ENCODE results near the gene KIAA0825. TPM values are rescaled to one million over a fixed set of nuclear protein-coding genes. Genes with fewer than 3 reads are reported as not detected.

KIAA0825 gene
- total RNA-seq, 1 experiment from 2014 or later = 1.9 TPM

- ChIA-PET CTCF (no interaction called here), POLR2A (ENCODE audit: unreplicated experiment) (no interaction called here)
- DNase-seq = no peak
- TF ChIP-seq EZH2 (IDR thresholded peaks at IDR 0.05; ENCODE audit: low read depth) = no peak
- TF ChIP-seq, protein P1, sequence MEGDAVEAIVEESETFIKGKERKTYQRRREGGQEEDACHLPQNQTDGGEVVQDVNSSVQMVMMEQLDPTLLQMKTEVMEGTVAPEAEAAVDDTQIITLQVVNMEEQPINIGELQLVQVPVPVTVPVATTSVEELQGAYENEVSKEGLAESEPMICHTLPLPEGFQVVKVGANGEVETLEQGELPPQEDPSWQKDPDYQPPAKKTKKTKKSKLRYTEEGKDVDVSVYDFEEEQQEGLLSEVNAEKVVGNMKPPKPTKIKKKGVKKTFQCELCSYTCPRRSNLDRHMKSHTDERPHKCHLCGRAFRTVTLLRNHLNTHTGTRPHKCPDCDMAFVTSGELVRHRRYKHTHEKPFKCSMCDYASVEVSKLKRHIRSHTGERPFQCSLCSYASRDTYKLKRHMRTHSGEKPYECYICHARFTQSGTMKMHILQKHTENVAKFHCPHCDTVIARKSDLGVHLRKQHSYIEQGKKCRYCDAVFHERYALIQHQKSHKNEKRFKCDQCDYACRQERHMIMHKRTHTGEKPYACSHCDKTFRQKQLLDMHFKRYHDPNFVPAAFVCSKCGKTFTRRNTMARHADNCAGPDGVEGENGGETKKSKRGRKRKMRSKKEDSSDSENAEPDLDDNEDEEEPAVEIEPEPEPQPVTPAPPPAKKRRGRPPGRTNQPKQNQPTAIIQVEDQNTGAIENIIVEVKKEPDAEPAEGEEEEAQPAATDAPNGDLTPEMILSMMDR (conservative IDR thresholded peaks at IDR 0.05) = no peak
- Histone ChIP-seq H2AFZ (no peak overlapping the region), H3F3A (ENCODE audit: insufficient read depth, low read depth) (no peaks in the 10 kb centered on the region), H3K36me3 (ENCODE audit: low read depth) (no peaks in the 10 kb centered on the region), H3K27me3 (ENCODE audit: insufficient read depth, low read depth) (no peaks in the 10 kb centered on the region), H3K4me2 (no peak overlapping the region), H4K20me1 (ENCODE audit: insufficient read depth) (no peaks in the 10 kb centered on the region), H3K79me2 (ENCODE audit: low read depth) (no peaks in the 10 kb centered on the region), H3K9me2 (ENCODE audit: insufficient read depth) (no peaks in the 10 kb centered on the region), H3K27ac (no peak overlapping the region), H3K9me3 (ENCODE audit: insufficient read depth, low read depth) (peaks cover 9% of the 10 kb centered on the region; the same call in 1 of the 2 replicates), H3K4me1 (replicated peaks; ENCODE audit: insufficient read depth) (peaks cover 12% of the 10 kb centered on the region; the same call in 1 of the 2 replicates), H3K4me3 (no peak overlapping the region)
- intact Hi-C loops (cut with micrococcal nuclease; ENCODE audit: unreplicated experiment) = no loop called here
- no TSS peak for BruUV-seq (replicated peaks)
These were observed 378.3 kb downstream of the KIAA0825 start for GRCh38 chr5:94240134-94240533.

DNA sequence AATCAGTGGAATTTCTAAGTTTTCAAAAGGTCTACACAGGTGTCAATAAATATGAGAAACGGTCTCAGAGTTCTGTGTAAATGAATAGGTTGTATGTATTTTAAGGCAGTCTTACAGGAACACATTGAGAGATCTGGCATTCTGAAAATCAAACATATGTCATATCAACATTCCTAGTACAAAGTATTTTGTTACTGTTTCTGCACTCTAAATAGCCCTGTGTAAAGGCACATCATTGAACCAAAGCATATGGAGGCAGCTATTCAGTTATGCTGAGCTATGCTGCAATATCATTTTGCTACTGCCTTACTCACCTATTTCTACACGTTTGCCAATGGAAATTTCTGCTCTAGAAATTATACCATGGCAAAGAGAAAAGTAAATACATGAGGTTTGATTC, 379.1 kb downstream of the KIAA0825 start:
- no peaks in the 10 kb centered on the region for H3K36me3 ChIP-seq (ENCODE audit: low read depth)
- no peak overlapping the region for H2AFZ ChIP-seq
- H3K4me2 ChIP-seq = no peak overlapping the region
- H3K9me3 ChIP-seq (ENCODE audit: insufficient read depth, low read depth) = peaks cover 9% of the 10 kb centered on the region; the same call in 1 of the 2 replicates
- no peaks in the 10 kb centered on the region for H4K20me1 ChIP-seq (ENCODE audit: insufficient read depth)
- DNase-seq = no peak
- no TSS peak for BruUV-seq (replicated peaks)
- H3K79me2 ChIP-seq (ENCODE audit: low read depth) = no peaks in the 10 kb centered on the region
- no peak overlapping the region for H3K4me3 ChIP-seq
- H3K27ac ChIP-seq = no peak overlapping the region
- TF ChIP-seq, protein P1 (conservative IDR thresholded peaks at IDR 0.05) = no peak
- no peak for TF ChIP-seq EZH2 (IDR thresholded peaks at IDR 0.05; ENCODE audit: low read depth)
- CTCF ChIA-PET = no interaction called here
- POLR2A ChIA-PET (ENCODE audit: unreplicated experiment) = no interaction called here
- intact Hi-C loops (cut with micrococcal nuclease; ENCODE audit: unreplicated experiment) = no loop called here
- H3F3A ChIP-seq (ENCODE audit: insufficient read depth, low read depth) = no peaks in the 10 kb centered on the region
- H3K27me3 ChIP-seq (ENCODE audit: insufficient read depth, low read depth) = no peaks in the 10 kb centered on the region
- H3K4me1 ChIP-seq (replicated peaks; ENCODE audit: insufficient read depth) = peaks cover 12% of the 10 kb centered on the region; the same call in 1 of the 2 replicates
- H3K9me2 ChIP-seq (ENCODE audit: insufficient read depth) = no peaks in the 10 kb centered on the region

- no peaks in the 10 kb centered on the region for H4K20me1 ChIP-seq (ENCODE audit: insufficient read depth)
- H3K4me2 ChIP-seq = no peak overlapping the region
- CTCF ChIA-PET = no interaction called here
- peaks cover 9% of the 10 kb centered on the region; the same call in 1 of the 2 replicates for H3K9me3 ChIP-seq (ENCODE audit: insufficient read depth, low read depth)
- no peaks in the 10 kb centered on the region for H3K79me2 ChIP-seq (ENCODE audit: low read depth)
- no peak overlapping the region for H3K4me3 ChIP-seq
- H3K4me1 ChIP-seq (replicated peaks; ENCODE audit: insufficient read depth) = no peaks in the 10 kb centered on the region
- TF ChIP-seq, protein P1 (conservative IDR thresholded peaks at IDR 0.05) = no peak
- TF ChIP-seq EZH2 (IDR thresholded peaks at IDR 0.05; ENCODE audit: low read depth) = no peak
- intact Hi-C loops (cut with micrococcal nuclease; ENCODE audit: unreplicated experiment) = no loop called here
- no peak overlapping the region for H3K27ac ChIP-seq
- H2AFZ ChIP-seq = no peak overlapping the region
- no peaks in the 10 kb centered on the region for H3K9me2 ChIP-seq (ENCODE audit: insufficient read depth)
- BruUV-seq (replicated peaks) = no TSS peak
- H3K27me3 ChIP-seq (ENCODE audit: insufficient read depth, low read depth) = no peaks in the 10 kb centered on the region
- no peak for DNase-seq
- no peaks in the 10 kb centered on the region for H3F3A ChIP-seq (ENCODE audit: insufficient read depth, low read depth)
- H3K36me3 ChIP-seq (ENCODE audit: low read depth) = no peaks in the 10 kb centered on the region
- POLR2A ChIA-PET (ENCODE audit: unreplicated experiment) = no interaction called here
These were observed 383.4 kb downstream of the KIAA0825 start for GRCh38 chr5:94234987-94235386.
